Measurements from ENCODE around the gene DCAF8L2.
"Not testable (repeated sequence)": the region's sequence is repeated elsewhere in the genome, so short reads cannot be mapped to it uniquely, and the experiment has no call there.

DCAF8L2 gene

DNA sequence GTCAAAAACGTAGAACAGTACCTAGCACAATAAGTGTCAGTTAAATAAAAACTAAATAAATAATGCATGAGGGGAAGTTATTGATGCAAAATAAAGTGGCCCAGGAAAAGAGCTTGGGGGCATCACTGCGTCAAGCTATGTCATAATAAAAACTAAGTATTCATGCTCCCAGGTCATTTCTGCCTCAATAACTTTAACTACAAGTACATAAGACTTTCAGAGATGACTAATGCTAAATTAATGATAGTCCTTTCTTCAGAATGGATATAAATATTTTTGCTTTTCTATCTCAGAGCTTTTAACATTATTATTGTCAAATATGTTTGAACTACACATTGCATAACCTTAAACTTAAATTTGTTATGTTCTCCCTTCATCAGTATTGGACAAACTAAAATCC lies 125.5 kb downstream of the DCAF8L2 start:
- H3K4me3 ChIP-seq (ENCODE audit: low read depth, low read length), result no peak overlapping the region
- TF ChIP-seq MYC (IDR thresholded peaks at IDR 0.05; ENCODE audit: low read depth, low read length), result no peak
- TF ChIP-seq, protein P1, sequence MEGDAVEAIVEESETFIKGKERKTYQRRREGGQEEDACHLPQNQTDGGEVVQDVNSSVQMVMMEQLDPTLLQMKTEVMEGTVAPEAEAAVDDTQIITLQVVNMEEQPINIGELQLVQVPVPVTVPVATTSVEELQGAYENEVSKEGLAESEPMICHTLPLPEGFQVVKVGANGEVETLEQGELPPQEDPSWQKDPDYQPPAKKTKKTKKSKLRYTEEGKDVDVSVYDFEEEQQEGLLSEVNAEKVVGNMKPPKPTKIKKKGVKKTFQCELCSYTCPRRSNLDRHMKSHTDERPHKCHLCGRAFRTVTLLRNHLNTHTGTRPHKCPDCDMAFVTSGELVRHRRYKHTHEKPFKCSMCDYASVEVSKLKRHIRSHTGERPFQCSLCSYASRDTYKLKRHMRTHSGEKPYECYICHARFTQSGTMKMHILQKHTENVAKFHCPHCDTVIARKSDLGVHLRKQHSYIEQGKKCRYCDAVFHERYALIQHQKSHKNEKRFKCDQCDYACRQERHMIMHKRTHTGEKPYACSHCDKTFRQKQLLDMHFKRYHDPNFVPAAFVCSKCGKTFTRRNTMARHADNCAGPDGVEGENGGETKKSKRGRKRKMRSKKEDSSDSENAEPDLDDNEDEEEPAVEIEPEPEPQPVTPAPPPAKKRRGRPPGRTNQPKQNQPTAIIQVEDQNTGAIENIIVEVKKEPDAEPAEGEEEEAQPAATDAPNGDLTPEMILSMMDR (IDR thresholded peaks at IDR 0.05; ENCODE audit: low read depth, low read length), result no peak
- no peak for TF ChIP-seq POLR2A (IDR thresholded peaks at IDR 0.05; ENCODE audit: extremely low read depth, insufficient read length)
- TF ChIP-seq, protein P2, sequence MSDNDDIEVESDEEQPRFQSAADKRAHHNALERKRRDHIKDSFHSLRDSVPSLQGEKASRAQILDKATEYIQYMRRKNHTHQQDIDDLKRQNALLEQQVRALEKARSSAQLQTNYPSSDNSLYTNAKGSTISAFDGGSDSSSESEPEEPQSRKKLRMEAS (IDR thresholded peaks at IDR 0.05; ENCODE audit: low read depth, low read length), result no peak
- no peak for DNase-seq (ENCODE audit: low read depth)

DNA sequence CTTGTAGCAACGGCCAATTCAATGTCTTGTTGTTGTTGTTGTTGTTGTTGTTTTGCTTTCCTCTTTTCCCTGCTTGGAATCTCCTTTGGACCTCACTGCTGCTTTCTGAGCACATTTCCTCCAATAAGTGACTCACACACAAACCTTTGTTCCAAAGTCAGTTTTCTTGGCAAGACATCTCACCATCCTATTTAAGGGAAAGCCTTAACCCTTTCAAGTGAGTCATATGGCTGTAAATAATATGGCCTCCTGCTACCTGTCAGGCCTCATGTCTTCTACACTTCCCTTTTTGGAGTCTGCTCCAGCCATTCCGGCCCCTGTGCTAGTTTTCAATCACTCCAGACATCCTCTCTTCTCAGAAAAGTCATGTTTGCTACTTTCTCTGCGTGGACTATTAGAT lies 138.1 kb downstream of the DCAF8L2 start:
- no peak for TF ChIP-seq POLR2A (IDR thresholded peaks at IDR 0.05; ENCODE audit: extremely low read depth, insufficient read length)
- TF ChIP-seq, protein P2 (IDR thresholded peaks at IDR 0.05; ENCODE audit: low read depth, low read length), result no peak
- TF ChIP-seq, protein P1 (IDR thresholded peaks at IDR 0.05; ENCODE audit: low read depth, low read length), result no peak
- no peak for TF ChIP-seq MYC (IDR thresholded peaks at IDR 0.05; ENCODE audit: low read depth, low read length)
- no peak overlapping the region for H3K4me3 ChIP-seq (ENCODE audit: low read depth, low read length)
- no peak for DNase-seq (ENCODE audit: low read depth)

DNA sequence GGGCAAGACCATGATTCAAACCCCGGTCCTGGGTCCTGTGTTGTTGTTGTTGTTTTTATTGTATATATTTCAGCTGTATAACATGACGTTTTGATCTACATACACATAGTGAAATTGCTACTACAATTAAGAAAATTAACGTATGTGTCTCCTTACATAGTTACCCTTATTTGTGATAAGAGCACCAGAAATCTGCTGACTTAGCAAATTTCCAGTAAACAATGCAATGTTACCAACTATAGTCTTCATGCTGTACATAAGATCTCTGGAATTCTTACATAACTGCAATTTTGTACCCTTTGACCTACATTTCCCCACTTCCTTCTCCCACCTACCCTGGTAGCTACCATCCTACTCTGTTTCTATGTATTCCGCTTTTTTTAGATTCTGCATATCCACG lies 141.8 kb downstream of the DCAF8L2 start:
- no peak for DNase-seq (ENCODE audit: low read depth)
- no peak overlapping the region for H3K4me3 ChIP-seq (ENCODE audit: low read depth, low read length)
- TF ChIP-seq, protein P1 (IDR thresholded peaks at IDR 0.05; ENCODE audit: low read depth, low read length), result no peak
- TF ChIP-seq, protein P2 (IDR thresholded peaks at IDR 0.05; ENCODE audit: low read depth, low read length), result no peak
- TF ChIP-seq MYC (IDR thresholded peaks at IDR 0.05; ENCODE audit: low read depth, low read length) (no peak), POLR2A (IDR thresholded peaks at IDR 0.05; ENCODE audit: extremely low read depth, insufficient read length) (no peak)

DNA sequence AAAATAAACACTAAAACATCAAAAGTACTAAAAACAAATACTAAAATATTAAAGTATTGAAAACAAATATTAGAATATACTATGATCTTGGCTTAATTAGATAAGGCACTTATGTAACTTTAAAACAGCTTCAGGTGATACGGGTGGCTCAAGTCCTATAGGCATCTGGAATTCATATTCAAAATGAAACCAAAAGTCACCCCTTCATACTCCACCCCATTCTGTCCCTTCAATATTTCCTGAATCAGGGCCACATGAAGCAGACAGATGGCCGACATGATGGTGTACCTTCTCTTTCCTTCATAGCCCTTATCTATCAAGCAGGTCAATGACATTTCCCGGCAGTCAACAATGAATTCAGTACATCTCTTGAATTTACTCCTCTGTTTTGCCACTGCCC lies 145.8 kb downstream of the DCAF8L2 start:
- TF ChIP-seq MYC (IDR thresholded peaks at IDR 0.05; ENCODE audit: low read depth, low read length) (no peak), POLR2A (IDR thresholded peaks at IDR 0.05; ENCODE audit: extremely low read depth, insufficient read length) (no peak)
- TF ChIP-seq, protein P2 (IDR thresholded peaks at IDR 0.05; ENCODE audit: low read depth, low read length), result no peak
- H3K4me3 ChIP-seq (ENCODE audit: low read depth, low read length), result no peak overlapping the region
- DNase-seq (ENCODE audit: low read depth), result no peak

DNA sequence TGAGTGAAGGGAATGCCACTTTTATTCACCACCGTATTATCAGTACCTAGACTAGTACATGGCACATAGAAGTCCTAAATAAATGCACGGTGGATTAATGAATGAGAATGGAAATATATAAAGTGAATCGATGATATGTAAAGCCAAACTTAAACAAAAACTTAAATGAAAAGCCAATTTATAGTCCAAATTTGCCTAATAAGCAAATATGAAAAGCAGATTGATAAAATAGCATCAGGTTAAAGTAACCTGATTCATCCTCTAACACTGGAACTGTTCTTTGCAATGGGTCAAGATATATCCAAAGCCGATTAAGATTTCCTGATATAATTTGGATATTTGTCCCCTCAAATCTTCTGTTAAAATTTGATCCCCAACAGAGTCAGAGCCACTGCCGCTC lies 150.8 kb downstream of the DCAF8L2 start:
- H3K4me3 ChIP-seq (ENCODE audit: low read depth, low read length), result no peak overlapping the region
- no peak for DNase-seq (ENCODE audit: low read depth)
- TF ChIP-seq, protein P1 (IDR thresholded peaks at IDR 0.05; ENCODE audit: low read depth, low read length), result no peak
- TF ChIP-seq POLR2A (IDR thresholded peaks at IDR 0.05; ENCODE audit: extremely low read depth, insufficient read length) (no peak), MYC (IDR thresholded peaks at IDR 0.05; ENCODE audit: low read depth, low read length) (no peak)
- TF ChIP-seq, protein P2 (IDR thresholded peaks at IDR 0.05; ENCODE audit: low read depth, low read length), result no peak

DNA sequence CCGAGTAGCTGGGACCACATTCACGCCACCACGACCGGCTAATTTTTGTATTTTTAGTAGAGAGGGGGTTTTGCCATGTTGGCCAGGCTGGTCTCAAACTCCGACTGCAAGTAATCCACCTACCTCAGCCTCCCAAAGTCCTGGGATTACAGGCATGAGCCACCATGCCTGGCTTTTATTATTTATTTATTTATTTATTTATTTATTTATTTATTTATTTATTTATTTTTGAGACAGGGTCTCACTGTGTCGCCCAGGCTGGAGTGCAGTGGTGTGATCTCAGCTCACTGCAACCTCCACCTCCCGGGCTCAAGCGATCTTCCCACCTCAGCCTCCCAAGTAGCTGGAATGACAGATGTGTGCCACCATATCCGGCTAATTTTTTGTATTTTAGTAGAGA lies 153.4 kb downstream of the DCAF8L2 start:
- H3K4me3 ChIP-seq (ENCODE audit: low read depth, low read length), result not testable (repeated sequence)

DNA sequence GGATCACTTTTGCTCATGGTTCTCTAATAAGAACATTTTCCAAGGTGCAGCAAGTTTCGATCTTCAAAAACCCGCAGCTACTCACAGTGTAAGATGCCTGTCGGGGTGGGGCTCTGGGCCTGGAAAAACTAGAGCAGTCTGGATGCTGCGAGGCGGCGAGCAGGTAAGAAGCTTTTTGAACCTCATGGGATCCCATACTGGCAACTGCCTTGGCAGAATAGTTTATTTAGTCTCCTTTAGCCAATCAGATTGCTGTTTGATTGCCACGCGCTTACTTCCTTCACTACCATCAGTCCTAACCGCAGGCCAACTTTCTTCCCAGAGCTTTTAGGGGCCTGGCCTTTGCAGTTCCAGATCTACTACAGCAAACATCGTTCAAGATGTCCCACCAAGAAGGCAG lies 156.4 kb downstream of the DCAF8L2 start:
- no peak for DNase-seq (ENCODE audit: low read depth)
- no peak overlapping the region for H3K4me3 ChIP-seq (ENCODE audit: low read depth, low read length)
- TF ChIP-seq, protein P1 (IDR thresholded peaks at IDR 0.05; ENCODE audit: low read depth, low read length), result no peak
- TF ChIP-seq, protein P2 (IDR thresholded peaks at IDR 0.05; ENCODE audit: low read depth, low read length), result no peak

More for the DNA sequence above, 153.4 kb downstream of the DCAF8L2 start:
- DNase-seq (ENCODE audit: low read depth), result not testable (repeated sequence)

DNA sequence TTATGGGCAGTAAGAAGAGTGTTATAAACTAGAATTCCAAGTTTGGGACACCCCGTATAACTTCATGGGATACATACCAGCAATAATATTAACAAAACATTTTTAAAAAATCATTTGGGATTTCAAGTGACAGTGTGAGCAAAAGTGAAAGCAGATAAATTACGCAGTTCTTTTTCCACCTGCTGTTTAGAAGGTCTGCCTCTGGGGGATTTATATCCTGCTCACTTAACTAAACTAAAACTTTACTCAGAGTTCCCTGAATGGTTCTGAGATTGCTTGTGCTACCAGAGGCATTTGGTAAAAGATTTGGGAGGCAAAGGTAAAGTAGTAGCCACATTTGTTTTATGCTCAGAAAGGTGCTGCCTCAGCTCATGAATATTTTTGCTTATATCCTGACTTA lies 160.2 kb downstream of the DCAF8L2 start:
- H3K4me3 ChIP-seq (ENCODE audit: low read depth, low read length); DNase-seq (ENCODE audit: low read depth): not testable (repeated sequence)
